ENCODE measurements around the gene RPS2. TPM values are rescaled to one million over a fixed set of nuclear protein-coding genes. Genes with fewer than 3 reads are reported as not detected.
A peak's percentile ranks its signal among the peaks of the same experiment; 100 is the strongest.
"Not testable (repeated sequence)": the region's sequence is repeated elsewhere in the genome, so short reads cannot be mapped to it uniquely, and the experiment has no call there.

The RPS2 gene
- total RNA-seq, 2 donors from 2014 or later = 5,556 to 5,984 TPM

- Mint-ChIP-seq H3K4me3 (no peak overlapping the region), H3K9me3 (no peaks in the 10 kb centered on the region), H3K36me3 (ENCODE audit: insufficient read depth in 2 of 2) (peaks cover 2% of the 10 kb centered on the region in 2 donors), H3K4me1 (ENCODE audit: low read depth) (peaks cover 31% of the 10 kb centered on the region), H3K27ac (no peak overlapping the region), H3K27me3 (ENCODE audit: low read depth) (no peaks in the 10 kb centered on the region)
- ATAC-seq (replicated peaks in 1 of 2) (no peak), DNase-seq (no peak)
These were observed 18.9 kb downstream of the RPS2 start for GRCh38 chr16:1945559-1946391.

DNA sequence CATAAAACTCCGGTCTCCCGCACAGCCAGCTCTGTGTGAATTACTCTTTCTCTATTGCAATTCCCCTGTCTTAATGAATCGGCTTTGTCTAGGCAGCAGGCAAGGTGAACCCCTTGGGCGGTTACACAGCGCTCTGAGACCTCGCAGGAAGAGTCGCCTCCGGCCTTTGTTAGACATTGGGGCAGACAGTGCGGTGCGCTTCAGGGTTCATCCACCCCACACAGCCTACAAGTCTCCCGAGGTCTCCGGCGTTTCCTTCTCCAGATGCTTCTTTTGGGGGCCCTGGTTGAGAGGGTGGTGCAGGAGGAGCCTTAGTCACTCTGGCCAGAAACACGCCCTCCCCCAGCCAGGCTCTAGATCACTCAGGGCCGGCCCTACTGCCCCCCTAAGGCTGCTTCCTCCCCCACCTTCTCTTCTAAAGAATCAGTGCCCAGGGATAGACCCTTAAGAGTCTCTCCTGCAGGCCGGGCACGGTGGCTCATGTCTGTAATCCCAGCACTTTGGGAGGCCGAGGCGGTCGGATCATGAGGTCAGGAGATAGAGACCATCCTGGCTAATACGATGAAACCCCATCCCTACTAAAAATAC, 19.9 kb downstream of the RPS2 start:
- ATAC-seq (replicated peaks in 1 of 2) (no peak), DNase-seq (no peak)
- peak overlapping the region; percentile 98 for H3K4me3 Mint-ChIP-seq
- peaks cover 2% of the 10 kb centered on the region in 2 donors for H3K36me3 Mint-ChIP-seq (ENCODE audit: insufficient read depth in 2 of 2)
- H3K9me3 Mint-ChIP-seq = no peaks in the 10 kb centered on the region
- H3K27ac Mint-ChIP-seq = peak overlapping the region; percentile 81
- H3K4me1 Mint-ChIP-seq (ENCODE audit: low read depth) = peaks cover 31% of the 10 kb centered on the region
- H3K27me3 Mint-ChIP-seq (ENCODE audit: low read depth) = no peaks in the 10 kb centered on the region

- peaks cover 31% of the 10 kb centered on the region for H3K4me1 Mint-ChIP-seq (ENCODE audit: low read depth)
- H3K27ac Mint-ChIP-seq = peak within 1 kb of the TSS; percentile 94
- peak within 1 kb of the TSS; percentile 98 for H3K4me3 Mint-ChIP-seq
- ATAC-seq (replicated peaks in 1 of 2) (peak; percentile 94 to 95), DNase-seq (peak; percentile 100)
- H3K36me3 Mint-ChIP-seq (ENCODE audit: insufficient read depth in 2 of 2) = peaks cover 2% of the 10 kb centered on the region in 2 donors
- H3K27me3 Mint-ChIP-seq (ENCODE audit: low read depth) = no peaks in the 10 kb centered on the region
- H3K9me3 Mint-ChIP-seq = no peaks in the 10 kb centered on the region
These were observed 21.6 kb downstream of the RPS2 start, which contains the start of gene MSRB1 for GRCh38 chr16:1942810-1943726. TSS of gene MSRB1 (minus strand) at chr16:1943199. CDS start at chr16:1943156, 43 bp downstream.

GRCh38 chr16:1942047-1942809, 22.4 kb downstream of the RPS2 start:
- peak overlapping the region; percentile 98 for H3K4me3 Mint-ChIP-seq
- ATAC-seq (replicated peaks in 1 of 2) (no peak), DNase-seq (no peak)
- no peaks in the 10 kb centered on the region for H3K27me3 Mint-ChIP-seq (ENCODE audit: low read depth)
- H3K9me3 Mint-ChIP-seq = no peaks in the 10 kb centered on the region
- peaks cover 2% of the 10 kb centered on the region in 2 donors for H3K36me3 Mint-ChIP-seq (ENCODE audit: insufficient read depth in 2 of 2)
- H3K4me1 Mint-ChIP-seq (ENCODE audit: low read depth) = peaks cover 31% of the 10 kb centered on the region
- no peak overlapping the region for H3K27ac Mint-ChIP-seq

DNA sequence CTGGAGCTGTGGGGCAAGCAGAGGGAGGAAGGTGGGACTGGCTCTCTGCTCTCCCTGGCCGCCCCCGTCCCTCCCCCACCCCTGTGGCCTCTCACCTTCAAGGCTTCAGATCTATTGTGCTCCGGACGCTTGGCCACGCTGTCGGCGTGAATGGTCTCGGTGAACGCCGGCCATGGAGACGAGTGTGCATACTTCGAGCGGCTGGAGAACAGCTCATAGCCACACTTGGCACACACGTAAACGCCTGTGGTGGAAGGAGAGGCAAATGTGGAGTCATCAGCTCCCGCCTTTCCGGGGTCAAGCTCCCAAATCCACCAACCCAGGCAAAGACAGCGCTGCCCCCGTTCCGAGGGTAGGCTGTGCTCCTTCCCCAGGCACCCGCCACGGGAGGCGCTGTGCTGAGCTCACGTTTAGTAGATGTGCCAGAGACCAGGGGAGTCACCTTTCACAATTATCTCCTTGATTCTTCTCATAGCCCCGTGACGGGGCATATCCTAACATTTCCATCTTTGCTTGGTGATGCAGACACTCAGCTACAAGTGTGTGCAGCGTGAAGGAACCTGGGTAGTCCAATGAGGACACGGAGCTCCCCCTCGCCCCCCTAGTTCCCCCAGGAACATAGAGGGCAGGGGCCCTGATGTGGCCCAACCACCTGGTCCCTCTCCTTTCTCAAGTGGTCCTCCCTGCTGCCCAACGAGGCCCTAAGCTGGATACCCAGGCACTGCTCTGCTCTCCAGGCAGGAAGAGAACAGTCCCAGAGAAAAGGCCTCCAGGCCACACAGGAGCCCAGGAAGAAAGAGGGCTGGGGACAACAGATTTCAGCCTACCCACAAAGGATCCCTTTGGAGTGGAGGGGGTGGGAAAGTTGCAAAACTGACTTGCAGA, 23.2 kb downstream of the RPS2 start:
- Mint-ChIP-seq H3K27ac (no peak overlapping the region), H3K4me3 (peak overlapping the region; percentile 98), H3K4me1 (ENCODE audit: low read depth) (peaks cover 31% of the 10 kb centered on the region), H3K36me3 (ENCODE audit: insufficient read depth in 2 of 2) (peaks cover 2% of the 10 kb centered on the region in 2 donors), H3K27me3 (ENCODE audit: low read depth) (no peaks in the 10 kb centered on the region), H3K9me3 (no peaks in the 10 kb centered on the region)
- DNase-seq (no peak), ATAC-seq (replicated peaks in 1 of 2) (no peak)

GRCh38 chr16:1940273-1941161, 24.1 kb downstream of the RPS2 start:
- no peaks in the 10 kb centered on the region for H3K9me3 Mint-ChIP-seq
- no peak overlapping the region for H3K27ac Mint-ChIP-seq
- H3K27me3 Mint-ChIP-seq (ENCODE audit: low read depth) = no peaks in the 10 kb centered on the region
- peaks cover 29% of the 10 kb centered on the region for H3K4me1 Mint-ChIP-seq (ENCODE audit: low read depth)
- H3K36me3 Mint-ChIP-seq (ENCODE audit: insufficient read depth in 2 of 2) = peaks cover 2% of the 10 kb centered on the region in 2 donors
- DNase-seq (no peak), ATAC-seq (replicated peaks in 1 of 2) (no peak)
- no peak overlapping the region for H3K4me3 Mint-ChIP-seq

DNA sequence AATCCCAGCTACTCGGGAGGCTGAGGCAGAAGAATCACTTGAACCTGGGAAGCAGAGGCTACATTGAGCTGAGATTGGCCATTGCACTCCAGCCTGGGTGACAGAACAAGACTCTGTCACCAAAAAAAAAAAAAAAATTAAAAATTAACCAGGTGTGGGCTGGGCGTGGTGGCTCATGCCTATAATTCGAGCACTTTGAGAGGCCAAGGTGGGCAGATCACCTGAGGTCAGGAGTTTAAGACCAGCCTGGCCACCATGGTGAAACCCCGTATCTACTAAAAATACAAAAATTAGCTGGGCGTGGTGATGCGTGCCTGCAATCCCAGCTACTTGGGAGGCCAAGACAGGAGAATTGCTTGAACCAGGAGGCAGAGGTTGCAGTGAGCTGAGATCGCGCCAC, 24.8 kb downstream of the RPS2 start:
- ATAC-seq (replicated peaks in 1 of 2) = not testable (repeated sequence)

GRCh38 chr16:1938910-1939309, 25.7 kb downstream of the RPS2 start:
- H3K36me3 Mint-ChIP-seq (ENCODE audit: insufficient read depth in 2 of 2) = peaks cover 2% of the 10 kb centered on the region in 2 donors
- ATAC-seq (replicated peaks in 1 of 2) (no peak), DNase-seq (no peak)
- H3K27ac Mint-ChIP-seq = no peak overlapping the region
- H3K9me3 Mint-ChIP-seq = no peaks in the 10 kb centered on the region
- H3K4me1 Mint-ChIP-seq (ENCODE audit: low read depth) = peaks cover 17% of the 10 kb centered on the region
- no peak overlapping the region for H3K4me3 Mint-ChIP-seq
- H3K27me3 Mint-ChIP-seq (ENCODE audit: low read depth) = no peaks in the 10 kb centered on the region

More for the DNA sequence above, 24.8 kb downstream of the RPS2 start:
- DNase-seq; H3K27me3 Mint-ChIP-seq (ENCODE audit: low read depth); H3K4me3 Mint-ChIP-seq; H3K9me3 Mint-ChIP-seq; H3K27ac Mint-ChIP-seq; H3K36me3 Mint-ChIP-seq (ENCODE audit: insufficient read depth in 2 of 2): not testable (repeated sequence)
- peaks cover 26% of the 10 kb centered on the region for H3K4me1 Mint-ChIP-seq (ENCODE audit: low read depth)

DNA sequence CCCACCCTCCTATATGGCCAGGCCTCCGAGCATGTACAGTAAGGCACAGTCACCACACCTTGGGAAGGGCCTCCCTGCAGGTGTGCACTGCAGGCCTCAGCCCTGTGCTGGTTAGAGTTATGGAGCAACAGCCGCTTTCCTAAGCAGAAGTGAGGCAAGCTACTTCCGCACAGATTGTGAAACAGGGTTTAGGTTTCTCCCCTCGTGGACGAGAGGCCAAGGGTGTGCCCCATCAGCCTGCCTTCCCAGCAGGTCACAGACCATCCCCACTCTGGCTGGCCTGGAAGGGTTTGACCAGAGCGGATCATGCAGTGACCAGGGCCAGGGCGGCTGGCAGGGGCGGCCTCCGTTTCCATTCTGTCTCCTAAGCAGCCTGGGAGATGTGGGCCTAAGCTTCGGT, 26.3 kb downstream of the RPS2 start:
- peaks cover 12% of the 10 kb centered on the region for H3K4me1 Mint-ChIP-seq (ENCODE audit: low read depth)
- no peak overlapping the region for H3K4me3 Mint-ChIP-seq
- peaks cover 2% of the 10 kb centered on the region in 2 donors for H3K36me3 Mint-ChIP-seq (ENCODE audit: insufficient read depth in 2 of 2)
- H3K9me3 Mint-ChIP-seq = no peaks in the 10 kb centered on the region
- DNase-seq = no peak
- H3K27me3 Mint-ChIP-seq (ENCODE audit: low read depth) = no peaks in the 10 kb centered on the region
- H3K27ac Mint-ChIP-seq = no peak overlapping the region
- ATAC-seq (replicated peaks in 1 of 2) = no peak

DNA sequence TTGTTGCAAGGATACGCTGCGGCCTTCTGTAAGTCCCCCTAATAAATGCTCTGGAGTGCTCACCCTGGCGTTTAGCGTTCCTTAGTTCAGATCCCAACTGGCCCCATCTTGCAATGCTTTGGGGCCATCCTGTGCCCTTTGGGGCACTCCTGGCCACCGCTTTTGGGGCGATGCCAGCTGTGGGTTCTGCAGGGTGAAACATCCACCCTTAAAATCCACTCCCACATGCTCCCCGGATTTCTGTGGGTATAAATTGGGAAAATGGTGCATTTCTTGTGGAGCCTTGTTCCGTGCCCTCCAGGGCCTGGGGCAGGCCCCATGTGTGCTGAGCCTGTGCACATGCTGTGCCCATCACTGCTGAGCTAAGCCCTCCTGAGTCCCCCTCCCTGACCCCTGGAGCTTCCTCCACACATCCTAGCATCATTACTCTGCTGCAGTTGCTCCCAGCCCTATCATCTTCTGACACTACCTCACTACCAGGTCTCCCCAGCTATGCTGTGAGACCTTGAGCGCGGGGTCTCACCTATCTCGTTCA, 27.6 kb downstream of the RPS2 start:
- no peaks in the 10 kb centered on the region for H3K9me3 Mint-ChIP-seq
- no peaks in the 10 kb centered on the region for H3K27me3 Mint-ChIP-seq (ENCODE audit: low read depth)
- no peaks in the 10 kb centered on the region for H3K36me3 Mint-ChIP-seq (ENCODE audit: insufficient read depth in 2 of 2)
- H3K4me1 Mint-ChIP-seq (ENCODE audit: low read depth) = peaks cover 8% of the 10 kb centered on the region
- ATAC-seq (replicated peaks in 1 of 2) = no peak
- DNase-seq = no peak
- no peak overlapping the region for H3K27ac Mint-ChIP-seq
- H3K4me3 Mint-ChIP-seq = no peak overlapping the region

All from activated T-cell treated with anti-CD3 and anti-CD28 coated beads, Interleukin-2, amount 50 U/mL, for 72 hours (primary cell).